VCaP (cell line): ENCODE results near the gene ICE1.

Experiments used
- H3K27ac ChIP-seq: fragments of 450-650 bp; 2 replicates; pipeline ENCODE4 v1.5.1; 2017
- CTCF ChIP-seq: fragments of 450-650 bp; conservative IDR thresholded peaks from 2 replicates; pipeline ENCODE4 v1.5.1; 2017; ENCODE audit warnings: mild to moderate bottlenecking, moderate library complexity

The ICE1 gene

GRCh38 chr5:5421149-5421960 lies 1.1 kb upstream of the ICE1 start:
- H3K27ac ChIP-seq: peak overlapping the region; percentile 96
- no peak for TF ChIP-seq CTCF

- no peak for TF ChIP-seq CTCF
- peak overlapping the region; percentile 96 for H3K27ac ChIP-seq
Observed at GRCh38 chr5:5422819-5423515, 490 bp downstream of the ICE1 start.

GRCh38 chr5:5423586-5423985 lies 1.1 kb downstream of the ICE1 start:
- TF ChIP-seq CTCF: no peak
- peak overlapping the region; percentile 96; the same call in 1 of the 2 replicates for H3K27ac ChIP-seq

- TF ChIP-seq CTCF: no peak
- no peak overlapping the region for H3K27ac ChIP-seq
Observed at GRCh38 chr5:5424736-5425135, 2.3 kb downstream of the ICE1 start.

- no peak overlapping the region for H3K27ac ChIP-seq
Observed at GRCh38 chr5:5430136-5430535, 7.7 kb downstream of the ICE1 start.

GRCh38 chr5:5432020-5432707 lies 9.7 kb downstream of the ICE1 start:
- no peak overlapping the region for H3K27ac ChIP-seq
- no peak for TF ChIP-seq CTCF

More at GRCh38 chr5:5430136-5430535, 7.7 kb downstream of the ICE1 start:
- no peak for TF ChIP-seq CTCF

GRCh38 chr5:5436203-5436760 lies 13.8 kb downstream of the ICE1 start:
- no peak for TF ChIP-seq CTCF
- H3K27ac ChIP-seq: no peak overlapping the region
